GM12872 (cell line): ENCODE data around the gene SGCD.

Source experiments
- CTCF ChIP-seq: IDR thresholded peaks from 3 replicates; pipeline ENCODE4 v1.5.1; 2011; ENCODE audit warnings: low read depth, mild to moderate bottlenecking, low read length, moderate library complexity; ENCODE audit not compliant: insufficient read depth

SGCD gene

GRCh38 chr5:156647034-156647451 lies 320.1 kb downstream of the SGCD start:
- TF ChIP-seq CTCF = no peak

GRCh38 chr5:156654444-156654843 lies 327.5 kb downstream of the SGCD start:
- TF ChIP-seq CTCF = no peak

- no peak for TF ChIP-seq CTCF
Observed at GRCh38 chr5:156655732-156656131, 328.8 kb downstream of the SGCD start.

- no peak for TF ChIP-seq CTCF
Observed at GRCh38 chr5:156667616-156668015, 340.7 kb downstream of the SGCD start.

- TF ChIP-seq CTCF = no peak
Observed at GRCh38 chr5:156669416-156669815, 342.5 kb downstream of the SGCD start.

GRCh38 chr5:156670615-156671014 lies 343.7 kb downstream of the SGCD start:
- TF ChIP-seq CTCF = no peak

GRCh38 chr5:156675395-156675794 lies 348.4 kb downstream of the SGCD start:
- TF ChIP-seq CTCF = no peak

- TF ChIP-seq CTCF = no peak
Observed at GRCh38 chr5:156677963-156678362, 351.0 kb downstream of the SGCD start.
